H9 (cell line): ENCODE data around the gene MYOF. TPM values are rescaled to one million over a fixed set of nuclear protein-coding genes. Genes with fewer than 3 reads are reported as not detected.
A peak's percentile ranks its signal among the peaks of the same experiment; 100 is the strongest.

Experiments
- DNase-seq: peaks from one replicate; pipeline ENCODE4 v3.0.0-alpha.2; 2017
- H2AFZ ChIP-seq: one replicate; pipeline ENCODE4 v1.6.1; 2013; ENCODE audit warnings: mild to moderate bottlenecking, low read length, control low read depth, moderate library complexity
- H2AK5ac ChIP-seq: 2 replicates; pipeline ENCODE4 v1.6.1; 2013; ENCODE audit warnings: low read length, control low read depth, mixed read lengths; ENCODE audit not compliant: insufficient read length
- H2BK120ac ChIP-seq: one replicate; pipeline ENCODE4 v1.6.1; 2013; ENCODE audit warnings: low read depth, mild to moderate bottlenecking, low read length, control low read depth, inconsistent platforms; ENCODE audit not compliant: poor library complexity, severe bottlenecking
- H2BK12ac ChIP-seq: 2 replicates; pipeline ENCODE4 v1.6.1; 2013; ENCODE audit warnings: low read length, control low read depth, mixed read lengths, low read depth; ENCODE audit not compliant: insufficient read length
- H2BK15ac ChIP-seq: 2 replicates; pipeline ENCODE4 v1.6.1; 2013; ENCODE audit warnings: low read depth, low read length, control low read depth
- H2BK20ac ChIP-seq: one replicate; pipeline ENCODE4 v1.6.1; 2013; ENCODE audit warnings: low read depth, mild to moderate bottlenecking, low read length, control low read depth, inconsistent platforms; ENCODE audit not compliant: poor library complexity, severe bottlenecking
- H2BK5ac ChIP-seq: 2 replicates; pipeline ENCODE4 v1.6.1; 2013; ENCODE audit warnings: low read length, control low read depth, mixed read lengths; ENCODE audit not compliant: insufficient read length
- H3K14ac ChIP-seq: 2 replicates; pipeline ENCODE4 v1.6.1; 2013; ENCODE audit warnings: low read length, control low read depth; ENCODE audit not compliant: insufficient read depth
- H3K18ac ChIP-seq: 2 replicates; pipeline ENCODE4 v1.6.1; 2013; ENCODE audit warnings: low read depth, mild to moderate bottlenecking, mixed read lengths, low read length, control low read depth; ENCODE audit not compliant: insufficient read length
- H3K23ac ChIP-seq: 2 replicates; pipeline ENCODE4 v1.6.1; 2013; ENCODE audit warnings: low read length, control low read depth, mixed read lengths, low read depth; ENCODE audit not compliant: insufficient read length
- H3K23me2 ChIP-seq: 2 replicates; pipeline ENCODE4 v1.6.1; 2013; ENCODE audit warnings: low read depth, mild to moderate bottlenecking, mixed read lengths, low read length, control low read depth; ENCODE audit not compliant: insufficient read length, poor library complexity, severe bottlenecking
- H3K27ac ChIP-seq: 2 replicates; pipeline ENCODE4 v1.5.1; 2013; ENCODE audit warnings: low read length, control low read depth, mixed read lengths, low read depth; ENCODE audit not compliant: insufficient read length
- H3K27me3 ChIP-seq: 2 replicates; pipeline ENCODE4 v1.6.1; 2013; ENCODE audit warnings: low read length, control low read depth, inconsistent platforms; ENCODE audit not compliant: insufficient read depth
- H3K4ac ChIP-seq: 2 replicates; pipeline ENCODE4 v1.6.1; 2013; ENCODE audit warnings: low read depth, mild to moderate bottlenecking, control low read depth, inconsistent platforms, low read length, moderate library complexity
- H3K4me1 ChIP-seq: 2 replicates; pipeline ENCODE4 v1.6.1; 2013; ENCODE audit warnings: low read length, control low read depth, inconsistent platforms; ENCODE audit not compliant: insufficient read depth
- H3K4me2 ChIP-seq: 2 replicates; pipeline ENCODE4 v1.6.1; 2013; ENCODE audit warnings: low read length, control low read depth, mixed read lengths; ENCODE audit not compliant: insufficient read length, insufficient read depth
- H3K56ac ChIP-seq: 2 replicates; pipeline ENCODE4 v1.6.1; 2013; ENCODE audit warnings: low read depth, mild to moderate bottlenecking, mixed read lengths, low read length, control low read depth; ENCODE audit not compliant: insufficient read length
- H3K79me1 ChIP-seq: 2 replicates; pipeline ENCODE4 v1.6.1; 2013; ENCODE audit warnings: low read depth, mild to moderate bottlenecking, moderate library complexity, low read length, control low read depth, inconsistent platforms; ENCODE audit not compliant: insufficient read depth, poor library complexity, severe bottlenecking
- H3K79me2 ChIP-seq: 2 replicates; pipeline ENCODE4 v1.6.1; 2013; ENCODE audit warnings: low read length, control low read depth, inconsistent platforms; ENCODE audit not compliant: insufficient read depth
- H3K9ac ChIP-seq: 2 replicates; pipeline ENCODE4 v1.6.1; 2013; ENCODE audit warnings: low read length, control low read depth, mixed read lengths; ENCODE audit not compliant: insufficient read length; ENCODE audit errors: extremely low read depth
- H3K9me3 ChIP-seq: one replicate; pipeline ENCODE4 v1.6.1; 2013; ENCODE audit warnings: low read depth, low read length, inconsistent platforms; ENCODE audit not compliant: control insufficient read depth
- H3T11ph ChIP-seq: one replicate; pipeline ENCODE4 v1.6.1; 2013; ENCODE audit warnings: mild to moderate bottlenecking, low read length, control low read depth, inconsistent platforms
- H4K20me1 ChIP-seq: one replicate; pipeline ENCODE4 v1.6.1; 2013; ENCODE audit not compliant: control insufficient read depth, insufficient read length, insufficient read depth
- H4K5ac ChIP-seq: 2 replicates; pipeline ENCODE4 v1.6.1; 2013; ENCODE audit warnings: low read depth, mild to moderate bottlenecking, mixed read lengths, low read length, control low read depth; ENCODE audit not compliant: insufficient read length
- H4K8ac ChIP-seq: replicated peaks from 2 replicates; pipeline ENCODE4 v1.6.1; 2013; ENCODE audit warnings: low read length, control low read depth, mixed read lengths, low read depth; ENCODE audit not compliant: insufficient read length
- H4K91ac ChIP-seq: 2 replicates; pipeline ENCODE4 v1.6.1; 2013; ENCODE audit warnings: low read depth, mild to moderate bottlenecking, moderate library complexity, mixed read lengths, low read length, control low read depth; ENCODE audit not compliant: insufficient read length
- H3K27ac Mint-ChIP-seq, 3 experiments: 2 replicates in 2 of 3; 3 replicates in 1 of 3; pipeline ENCODE4 v1.8.0; 2020 to 2021; ENCODE audit warnings: mixed read lengths in 3 of 3, mild to moderate bottlenecking in 1 of 3, moderate library complexity in 1 of 3
- H3K27me3 Mint-ChIP-seq: 2 replicates; pipeline ENCODE4 v1.8.0; 2021; ENCODE audit warnings: low read depth, mild to moderate bottlenecking, moderate library complexity, mixed read lengths
- H3K36me3 Mint-ChIP-seq, 3 experiments: 2 replicates in 2 of 3; 3 replicates in 1 of 3; pipeline ENCODE4 v1.8.0; 2020 to 2021; ENCODE audit warnings: low read depth in 3 of 3, mixed read lengths in 3 of 3; ENCODE audit not compliant: insufficient read depth in 1 of 3
- H3K4me1 Mint-ChIP-seq, 2 experiments: 2 replicates each; pipeline ENCODE4 v1.8.0; 2020; ENCODE audit warnings: mixed read lengths in 2 of 2
- H3K4me3 Mint-ChIP-seq, 2 experiments: 2 replicates in 1 of 2; 3 replicates in 1 of 2; pipeline ENCODE4 v1.8.0; 2020 to 2021; ENCODE audit warnings: mild to moderate bottlenecking in 2 of 2, mixed read lengths in 2 of 2, moderate library complexity in 1 of 2
- H3K9me3 Mint-ChIP-seq, 2 experiments: 2 replicates in 1 of 2; 3 replicates in 1 of 2; pipeline ENCODE4 v1.8.0; 2020; ENCODE audit warnings: mild to moderate bottlenecking in 2 of 2, mixed read lengths in 2 of 2, moderate library complexity in 1 of 2
- CTCF ChIP-seq: fragments of 200-600 bp; sonication (generic); conservative IDR thresholded peaks from 3 replicates; pipeline ENCODE4 v1.8.0; 2021; ENCODE audit warnings: antibody characterized with exemption, mild to moderate bottlenecking
- WGBS: extraction: QIAGEN DNeasy Blood & Tissue Kit; methylation state at CpG from one replicate; pipeline ENCODE4 v1.1.7; 2013; ENCODE audit warnings: missing lambda C conversion rate, low lambda C conversion rate, mixed read lengths; ENCODE audit not compliant: insufficient read length; ENCODE audit errors: extremely low coverage; 5-methylcytosine and 5-hydroxymethylcytosine counted together
- total RNA-seq: library from RNA; stranded (reverse); gene quantifications from 2 replicates; pipeline ENCODE4 v1.2.1, GENCODE V29; 2021

The MYOF gene
- total RNA-seq, 1 experiment from 2014 or later = 2.8 TPM

- H4K20me1 ChIP-seq = no peaks in the 10 kb centered on the region
- no peak for DNase-seq
- Mint-ChIP-seq H3K4me3 (no peak overlapping the region), H3K36me3 (no peaks in the 10 kb centered on the region), H3K4me1 (peaks cover 8 to 13% of the 10 kb centered on the region in 2 experiments), H3K27me3 (peaks cover 11% of the 10 kb centered on the region), H3K27ac (no peak overlapping the region; a peak in 1 of 7 replicates), H3K9me3 (no peaks in the 10 kb centered on the region)
- no peaks in the 10 kb centered on the region for H3K4me1 ChIP-seq
- no peak overlapping the region for H2BK5ac ChIP-seq
- H3K14ac ChIP-seq = no peak overlapping the region
- H4K5ac ChIP-seq = no peak overlapping the region
- no peak overlapping the region for H3T11ph ChIP-seq
- H2BK120ac ChIP-seq = no peak overlapping the region
- no peak overlapping the region for H2AFZ ChIP-seq
- no peaks in the 10 kb centered on the region for H3K79me2 ChIP-seq
- H2BK12ac ChIP-seq = no peak overlapping the region
- no peak overlapping the region for H3K27ac ChIP-seq
- no peak overlapping the region for H3K18ac ChIP-seq
- no peak overlapping the region for H3K9ac ChIP-seq
- no peak overlapping the region for H3K4ac ChIP-seq
- H3K23ac ChIP-seq = no peak overlapping the region
- no peak overlapping the region for H4K8ac ChIP-seq
- H3K79me1 ChIP-seq = no peaks in the 10 kb centered on the region
- peaks cover 6% of the 10 kb centered on the region for H3K23me2 ChIP-seq
- no peak overlapping the region for H2BK15ac ChIP-seq
- no CpG with 5 or more reads among the region's 1 CpG for WGBS
- H3K4me2 ChIP-seq = no peak overlapping the region
- no peak overlapping the region for H2AK5ac ChIP-seq
- H3K9me3 ChIP-seq = no peaks in the 10 kb centered on the region
- H2BK20ac ChIP-seq = no peak overlapping the region
- H3K56ac ChIP-seq = no peak overlapping the region
- TF ChIP-seq CTCF = peak; percentile 47; the same call in 2 of the 3 replicates
- H3K27me3 ChIP-seq = no peaks in the 10 kb centered on the region
- no peak overlapping the region for H4K91ac ChIP-seq
Measured at GRCh38 chr10:93485690-93486089, 3.6 kb upstream of the MYOF start.
